Neutrophil (primary cell): ENCODE results near the gene SNRPD2.
A peak's percentile ranks its signal among the peaks of the same experiment; 100 is the strongest.

Source experiments
- H3K27ac ChIP-seq: fragments of 200-600 bp; sonication (generic); 2 replicates; pipeline ENCODE4 v1.5.1; 2016; ENCODE audit warnings: mild to moderate bottlenecking, moderate library complexity
- H3K27me3 ChIP-seq: fragments of 200-600 bp; sonication (generic); 2 replicates; pipeline ENCODE4 v1.6.0; 2016; ENCODE audit warnings: mild to moderate bottlenecking
- H3K36me3 ChIP-seq: fragments of 200-600 bp; sonication (generic); 2 replicates; pipeline ENCODE4 v1.5.1; 2017
- H3K4me1 ChIP-seq, 2 experiments: fragments of 200-600 bp in 1 of 2; sonication (generic) in 1 of 2; 1 replicate in 1 of 2; 2 replicates in 1 of 2; pipeline versions ENCODE4 v1.5.1 to v1.6.1; 2013 to 2016; ENCODE audit warnings: low read depth in 1 of 2, low read length in 1 of 2, mild to moderate bottlenecking in 1 of 2, moderate library complexity in 1 of 2; ENCODE audit not compliant: control insufficient read depth in 1 of 2, insufficient read depth in 1 of 2
- H3K4me3 ChIP-seq, 2 experiments: fragments of 200-600 bp in 1 of 2; sonication (generic) in 1 of 2; 1 replicate in 1 of 2; 2 replicates in 1 of 2; pipeline ENCODE4 v1.5.1; 2013 to 2016; ENCODE audit warnings: low read depth in 1 of 2, low read length in 1 of 2, mild to moderate bottlenecking in 1 of 2, moderate library complexity in 1 of 2
- H3K9me3 ChIP-seq: fragments of 200-600 bp; sonication (generic); 2 replicates; pipeline ENCODE4 v1.5.1; 2016
- TF ChIP-seq, protein P1 (sequence below): fragments of 200-600 bp; sonication (generic); IDR thresholded peaks from 2 replicates; pipeline ENCODE4 v1.5.1; 2016; ENCODE audit warnings: antibody characterized with exemption

SNRPD2 gene

GRCh38 chr19:45676851-45677263 lies 14.9 kb downstream of the SNRPD2 start:
- Histone ChIP-seq H3K4me3 (peak overlapping the region; percentile 32 to 34), H3K27ac (no peak overlapping the region), H3K36me3 (no peaks in the 10 kb centered on the region), H3K4me1 (peaks cover 25 to 31% of the 10 kb centered on the region in 2 experiments), H3K9me3 (no peaks in the 10 kb centered on the region), H3K27me3 (peaks cover 97% of the 10 kb centered on the region)
- TF ChIP-seq, protein P1, sequence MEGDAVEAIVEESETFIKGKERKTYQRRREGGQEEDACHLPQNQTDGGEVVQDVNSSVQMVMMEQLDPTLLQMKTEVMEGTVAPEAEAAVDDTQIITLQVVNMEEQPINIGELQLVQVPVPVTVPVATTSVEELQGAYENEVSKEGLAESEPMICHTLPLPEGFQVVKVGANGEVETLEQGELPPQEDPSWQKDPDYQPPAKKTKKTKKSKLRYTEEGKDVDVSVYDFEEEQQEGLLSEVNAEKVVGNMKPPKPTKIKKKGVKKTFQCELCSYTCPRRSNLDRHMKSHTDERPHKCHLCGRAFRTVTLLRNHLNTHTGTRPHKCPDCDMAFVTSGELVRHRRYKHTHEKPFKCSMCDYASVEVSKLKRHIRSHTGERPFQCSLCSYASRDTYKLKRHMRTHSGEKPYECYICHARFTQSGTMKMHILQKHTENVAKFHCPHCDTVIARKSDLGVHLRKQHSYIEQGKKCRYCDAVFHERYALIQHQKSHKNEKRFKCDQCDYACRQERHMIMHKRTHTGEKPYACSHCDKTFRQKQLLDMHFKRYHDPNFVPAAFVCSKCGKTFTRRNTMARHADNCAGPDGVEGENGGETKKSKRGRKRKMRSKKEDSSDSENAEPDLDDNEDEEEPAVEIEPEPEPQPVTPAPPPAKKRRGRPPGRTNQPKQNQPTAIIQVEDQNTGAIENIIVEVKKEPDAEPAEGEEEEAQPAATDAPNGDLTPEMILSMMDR, result no peak

DNA sequence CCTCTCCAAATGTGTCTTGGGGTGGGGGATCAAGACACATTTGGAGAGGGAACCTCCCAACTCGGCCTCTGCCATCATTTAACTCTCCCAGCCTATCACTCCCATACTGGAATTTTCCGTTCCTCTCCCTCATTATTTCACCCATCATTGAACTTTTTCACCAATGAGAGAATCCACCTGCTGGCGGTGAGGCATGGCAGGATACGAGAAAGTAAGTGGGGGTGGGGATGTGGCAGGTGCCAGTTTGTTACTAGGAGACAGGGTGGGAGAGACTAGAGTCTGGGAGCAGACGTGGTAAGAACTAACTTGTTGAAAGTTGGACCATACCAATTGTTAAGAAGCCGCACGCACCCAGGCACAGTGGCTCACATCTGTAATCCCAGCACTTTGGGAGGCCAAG lies 16.8 kb downstream of the SNRPD2 start:
- H3K9me3 ChIP-seq, result no peaks in the 10 kb centered on the region
- peaks cover 100% of the 10 kb centered on the region for H3K27me3 ChIP-seq
- H3K4me1 ChIP-seq, result peaks cover 27% of the 10 kb centered on the region in 2 experiments
- no peaks in the 10 kb centered on the region for H3K36me3 ChIP-seq
- H3K27ac ChIP-seq, result no peak overlapping the region
- TF ChIP-seq, protein P1, result no peak
- H3K4me3 ChIP-seq, result no peak overlapping the region

DNA sequence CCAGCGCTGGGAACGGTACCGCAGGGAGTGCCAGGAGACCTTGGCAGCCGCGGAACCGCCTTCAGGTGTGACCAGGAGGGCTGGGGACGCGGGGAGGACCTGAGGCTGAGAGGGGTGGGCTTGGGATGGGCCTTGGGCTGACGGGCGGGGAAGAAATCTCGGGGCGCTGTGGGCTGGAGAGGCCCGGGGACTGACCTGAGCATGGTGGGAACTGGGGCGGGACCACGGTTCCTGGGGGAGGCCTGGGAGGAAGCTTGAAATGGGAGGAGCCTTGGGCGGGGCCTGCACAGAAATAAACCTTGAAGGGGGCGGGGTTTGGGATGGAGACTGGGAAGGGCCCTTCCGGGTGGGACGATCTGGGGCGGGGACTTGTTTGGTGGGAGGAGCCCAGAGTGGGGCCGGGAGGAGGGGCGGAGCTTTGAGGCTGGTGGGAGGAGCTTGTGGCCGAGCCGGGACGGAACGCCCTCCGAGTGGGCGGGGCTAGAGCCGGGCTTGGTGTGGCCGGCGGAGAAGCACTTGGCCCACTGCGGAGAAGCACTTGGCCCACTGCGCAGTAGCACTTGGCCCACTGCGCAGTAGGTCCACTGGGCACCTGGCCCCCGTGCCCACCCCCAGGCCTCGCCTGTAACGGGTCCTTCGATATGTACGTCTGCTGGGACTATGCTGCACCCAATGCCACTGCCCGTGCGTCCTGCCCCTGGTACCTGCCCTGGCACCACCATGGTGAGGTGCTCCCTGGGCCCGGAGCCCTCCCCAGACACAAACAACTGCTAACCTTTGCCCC lies 20.9 kb downstream of the SNRPD2 start:
- H3K4me3 ChIP-seq, result no peak overlapping the region
- H3K36me3 ChIP-seq, result no peaks in the 10 kb centered on the region
- peaks cover 100% of the 10 kb centered on the region for H3K27me3 ChIP-seq
- TF ChIP-seq, protein P1, result no peak
- no peak overlapping the region for H3K27ac ChIP-seq
- H3K4me1 ChIP-seq, result peaks cover 31 to 33% of the 10 kb centered on the region in 2 experiments
- no peaks in the 10 kb centered on the region for H3K9me3 ChIP-seq

GRCh38 chr19:45668342-45668871 lies 23.3 kb downstream of the SNRPD2 start:
- TF ChIP-seq, protein P1, result no peak
- Histone ChIP-seq H3K4me3 (peak overlapping the region; percentile 36 to 44), H3K27ac (no peak overlapping the region), H3K36me3 (no peaks in the 10 kb centered on the region), H3K27me3 (peaks cover 83% of the 10 kb centered on the region), H3K9me3 (no peaks in the 10 kb centered on the region), H3K4me1 (peaks cover 31 to 33% of the 10 kb centered on the region in 2 experiments)

DNA sequence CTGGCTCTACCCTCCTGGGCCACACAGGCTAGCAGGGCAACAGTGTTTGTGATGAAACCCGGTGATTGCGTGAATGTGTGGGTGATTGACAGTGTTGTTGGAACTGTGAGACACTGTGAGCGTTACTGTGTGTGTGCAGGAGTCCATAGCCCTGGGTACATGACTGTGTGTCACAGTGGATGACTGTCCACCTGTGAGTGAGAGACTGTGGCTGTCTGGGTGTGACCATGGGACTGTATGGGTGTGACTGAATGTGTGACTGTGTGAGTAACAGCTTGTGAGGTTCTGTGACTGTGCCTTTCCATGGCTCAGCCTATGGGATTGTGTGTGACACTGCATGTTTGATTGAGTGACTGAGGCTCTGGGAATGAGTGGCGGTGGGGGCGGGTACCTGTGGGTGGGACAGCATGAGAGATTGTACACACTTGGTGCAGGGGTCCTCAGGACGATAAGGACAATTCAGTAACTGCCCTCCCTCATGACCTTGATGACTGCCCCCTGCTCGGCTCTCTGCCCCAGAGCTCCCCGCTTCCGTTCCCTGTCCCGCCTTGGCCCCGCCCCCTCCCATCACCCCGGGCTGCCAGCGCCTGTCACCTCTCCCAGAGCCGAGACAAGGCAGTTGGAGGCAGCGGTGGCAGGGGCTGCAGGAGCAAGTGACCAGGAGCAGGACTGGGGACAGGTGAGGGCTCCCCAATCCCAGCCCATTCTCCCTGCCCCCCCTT lies 24.0 kb downstream of the SNRPD2 start, which contains the start of gene GIPR:
GIPR (plus strand) TSS at position 602 of the 722 bp plus-strand sequence. CDS start 1,300 bp downstream, outside the sequence.
- Histone ChIP-seq H3K27ac (no peak within 1 kb of the TSS), H3K36me3 (no peaks in the 10 kb centered on the region), H3K4me1 (peaks cover 31 to 33% of the 10 kb centered on the region in 2 experiments), H3K27me3 (peaks cover 77% of the 10 kb centered on the region), H3K4me3 (peak within 1 kb of the TSS; percentile 36 to 44), H3K9me3 (no peaks in the 10 kb centered on the region)
- TF ChIP-seq, protein P1, result no peak
